DOHH2 (cell line): ENCODE measurements around the gene OR4S1.

Experiments used
- EZH2phosphoT487 ChIP-seq: fragments of 200-600 bp; sonication (generic); IDR thresholded peaks from 2 replicates; pipeline ENCODE4 v1.6.1; 2017; ENCODE audit warnings: borderline replicate concordance, mild to moderate bottlenecking, antibody characterized with exemption, low read length, moderate library complexity, mixed read lengths
- TF ChIP-seq, protein P1 (sequence below): fragments of 200-600 bp; sonication (generic); IDR thresholded peaks from one replicate; pipeline ENCODE4 v1.5.1; 2014; ENCODE audit warnings: antibody characterized with exemption, mild to moderate bottlenecking, low read depth, low read length; ENCODE audit not compliant: poor library complexity, severe bottlenecking

DNA sequence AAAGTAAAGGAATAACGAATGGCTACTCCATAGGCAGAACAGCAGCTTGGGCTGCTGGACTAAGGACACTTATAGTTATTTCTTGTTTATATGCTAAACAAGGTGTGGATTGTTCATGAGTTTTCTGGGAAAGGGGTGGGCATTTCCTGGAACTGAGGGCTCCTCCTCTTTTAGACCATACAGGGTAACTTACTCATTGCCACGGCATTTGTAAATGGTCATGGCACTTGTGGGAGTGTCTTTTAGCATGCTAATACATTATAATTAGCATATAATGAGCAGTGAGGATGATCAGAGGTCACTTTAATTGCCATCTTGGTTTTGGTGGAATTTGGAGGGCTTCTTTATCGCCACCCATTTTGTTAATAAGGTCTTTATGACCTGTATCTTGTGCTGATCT, 35.4 kb upstream of the OR4S1 start:
- TF ChIP-seq, protein P1, sequence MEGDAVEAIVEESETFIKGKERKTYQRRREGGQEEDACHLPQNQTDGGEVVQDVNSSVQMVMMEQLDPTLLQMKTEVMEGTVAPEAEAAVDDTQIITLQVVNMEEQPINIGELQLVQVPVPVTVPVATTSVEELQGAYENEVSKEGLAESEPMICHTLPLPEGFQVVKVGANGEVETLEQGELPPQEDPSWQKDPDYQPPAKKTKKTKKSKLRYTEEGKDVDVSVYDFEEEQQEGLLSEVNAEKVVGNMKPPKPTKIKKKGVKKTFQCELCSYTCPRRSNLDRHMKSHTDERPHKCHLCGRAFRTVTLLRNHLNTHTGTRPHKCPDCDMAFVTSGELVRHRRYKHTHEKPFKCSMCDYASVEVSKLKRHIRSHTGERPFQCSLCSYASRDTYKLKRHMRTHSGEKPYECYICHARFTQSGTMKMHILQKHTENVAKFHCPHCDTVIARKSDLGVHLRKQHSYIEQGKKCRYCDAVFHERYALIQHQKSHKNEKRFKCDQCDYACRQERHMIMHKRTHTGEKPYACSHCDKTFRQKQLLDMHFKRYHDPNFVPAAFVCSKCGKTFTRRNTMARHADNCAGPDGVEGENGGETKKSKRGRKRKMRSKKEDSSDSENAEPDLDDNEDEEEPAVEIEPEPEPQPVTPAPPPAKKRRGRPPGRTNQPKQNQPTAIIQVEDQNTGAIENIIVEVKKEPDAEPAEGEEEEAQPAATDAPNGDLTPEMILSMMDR, result no peak
- no peak for TF ChIP-seq EZH2phosphoT487
